Upper lobe of right lung (tissue), 1 donor: ENCODE measurements around the gene TMEM255B. TPM values are rescaled to one million over a fixed set of nuclear protein-coding genes. Genes with fewer than 3 reads are reported as not detected.

Experiments used
- ATAC-seq: fragments of 200-7000 bp; cut with Tn5 transposase; one replicate; pipeline ENCODE4 v1.9.1; 2020; ENCODE audit warnings: mild to moderate bottlenecking, moderate library complexity
- DNase-seq: peaks from one replicate; pipeline ENCODE4 v3.0.0-alpha.2; 2020
- H3K27ac ChIP-seq: fragments of 200-600 bp; one replicate; pipeline ENCODE4 v1.8.0; 2022
- H3K27me3 ChIP-seq: fragments of 200-600 bp; one replicate; pipeline ENCODE4 v1.8.0; 2022; ENCODE audit warnings: mild to moderate bottlenecking
- H3K36me3 ChIP-seq: fragments of 200-600 bp; one replicate; pipeline ENCODE4 v1.8.0; 2022
- H3K4me1 ChIP-seq: fragments of 200-600 bp; one replicate; pipeline ENCODE4 v1.8.0; 2022
- H3K4me3 ChIP-seq: fragments of 200-600 bp; one replicate; pipeline ENCODE4 v1.8.0; 2022; ENCODE audit warnings: mild to moderate bottlenecking
- H3K9me3 ChIP-seq: fragments of 200-600 bp; one replicate; pipeline ENCODE4 v1.8.0; 2022
- CTCF ChIP-seq: fragments of 200-600 bp; IDR thresholded peaks from one replicate; pipeline ENCODE4 v1.8.0; 2022; ENCODE audit warnings: antibody characterized with exemption
- intact Hi-C: fragments of 100-400 bp; cut with DNase I; formaldehyde crosslinking; loops from one replicate; pipeline ENCODE4 v1.11.0; 2022
- total RNA-seq: library from RNA; stranded (reverse); fragmentation: NEBNext Ultra II Directional; extraction: Animal tissue kit (Norgen Biotek cat#: 25700); gene quantifications from one replicate; pipeline ENCODE4 v1.2.1, GENCODE V29; 2021
- donor health status: DM: no; HTN: yes; CAD: no; lungs with severe emphysema.

TMEM255B gene
- total RNA-seq, 1 donor from 2014 or later = 43.6 TPM

- ATAC-seq = no peak
These were observed 32.0 kb upstream of the TMEM255B start for GRCh38 chr13:113726961-113727411.

GRCh38 chr13:113728571-113729054 is 30.4 kb upstream of the TMEM255B start:
- Histone ChIP-seq H3K36me3 (no peaks in the 10 kb centered on the region), H3K4me1 (peaks cover 9% of the 10 kb centered on the region), H3K27ac (no peak overlapping the region), H3K27me3 (no peaks in the 10 kb centered on the region), H3K9me3 (no peaks in the 10 kb centered on the region), H3K4me3 (no peak overlapping the region)
- no peak for TF ChIP-seq CTCF
- ATAC-seq = no peak
- intact Hi-C loops = no loop called here
- peak; percentile 59 for DNase-seq

More at GRCh38 chr13:113726961-113727411, 32.0 kb upstream of the TMEM255B start:
- DNase-seq = peak; percentile 62
- Histone ChIP-seq H3K9me3 (no peaks in the 10 kb centered on the region), H3K27me3 (no peaks in the 10 kb centered on the region), H3K4me3 (no peak overlapping the region), H3K27ac (no peak overlapping the region), H3K4me1 (peaks cover 9% of the 10 kb centered on the region), H3K36me3 (no peaks in the 10 kb centered on the region)
- TF ChIP-seq CTCF = no peak
- intact Hi-C loops = no loop called here

GRCh38 chr13:113729187-113730019 is 29.6 kb upstream of the TMEM255B start:
- ATAC-seq (no peak), DNase-seq (peak; percentile 60)
- Histone ChIP-seq H3K27me3 (no peaks in the 10 kb centered on the region), H3K36me3 (no peaks in the 10 kb centered on the region), H3K4me1 (peaks cover 7% of the 10 kb centered on the region), H3K9me3 (no peaks in the 10 kb centered on the region), H3K4me3 (no peak overlapping the region), H3K27ac (no peak overlapping the region)
- intact Hi-C loops = no loop called here
- no peak for TF ChIP-seq CTCF

GRCh38 chr13:113730258-113730691 is 28.8 kb upstream of the TMEM255B start:
- no peak for ATAC-seq
- Histone ChIP-seq H3K27ac (no peak overlapping the region), H3K27me3 (no peaks in the 10 kb centered on the region), H3K4me1 (no peaks in the 10 kb centered on the region), H3K4me3 (no peak overlapping the region), H3K9me3 (no peaks in the 10 kb centered on the region), H3K36me3 (no peaks in the 10 kb centered on the region)
- no peak for TF ChIP-seq CTCF
- intact Hi-C loops = no loop called here
- peak; percentile 58 for DNase-seq

- no peak for TF ChIP-seq CTCF
- no peak overlapping the region for H3K27ac ChIP-seq
- no peaks in the 10 kb centered on the region for H3K36me3 ChIP-seq
- no peaks in the 10 kb centered on the region for H3K4me1 ChIP-seq
- no peaks in the 10 kb centered on the region for H3K9me3 ChIP-seq
- ATAC-seq (no peak), DNase-seq (no peak)
- H3K27me3 ChIP-seq = no peaks in the 10 kb centered on the region
- intact Hi-C loops = no loop called here
- H3K4me3 ChIP-seq = no peak overlapping the region
These were observed 28.2 kb upstream of the TMEM255B start for GRCh38 chr13:113730831-113731191.
